ENCODE data around the gene CAPN13. TPM values are rescaled to one million over a fixed set of nuclear protein-coding genes. Genes with fewer than 3 reads are reported as not detected.

CAPN13 gene
- polyA plus RNA-seq, 4 donors, result 12.4 to 85.9 (median 59.5) TPM

DNA sequence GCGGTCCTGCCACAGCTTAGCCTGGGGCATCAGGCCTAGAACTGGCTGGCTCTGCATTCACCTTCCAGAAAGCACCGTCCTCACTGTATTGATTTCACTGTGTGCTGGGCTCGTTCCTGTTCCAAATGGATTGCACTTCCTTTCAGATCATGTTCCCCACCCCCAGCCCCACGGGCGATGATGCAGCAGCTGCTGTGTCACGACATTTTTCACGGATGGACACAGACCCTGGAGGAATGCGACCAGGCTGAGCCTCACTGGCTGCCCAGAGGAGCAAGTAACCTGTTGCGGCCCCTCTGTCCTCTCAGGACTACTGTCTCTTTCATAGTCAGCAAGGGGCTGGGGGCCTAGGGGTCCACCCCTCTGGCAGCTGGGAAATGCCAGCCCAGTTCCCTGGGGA is 50.3 kb downstream of the CAPN13 start:
- H3K9me3 ChIP-seq (ENCODE audit: control insufficient read depth in 2 of 2, insufficient read depth in 1 of 2, low read depth in 1 of 2, low read length in 1 of 2), result no peaks in the 10 kb centered on the region
- H3K27me3 ChIP-seq (ENCODE audit: control insufficient read depth in 3 of 3, insufficient read depth in 3 of 3, low read length in 3 of 3), result no peaks in the 10 kb centered on the region
- no peak overlapping the region for H3K4me3 ChIP-seq (ENCODE audit: low read depth in 1 of 3, low read length in 3 of 3)
- WGBS, 3 donors, result 66 to 74% (median 67%) methylated on average over 9 of the region's 9 CpGs
- H3K27ac ChIP-seq (ENCODE audit: low read depth in 1 of 3, low read length in 2 of 3), result no peak overlapping the region
- DNase-seq, result no peak
- FAIRE-seq, result no peak
- H3K4me1 ChIP-seq (ENCODE audit: control insufficient read depth in 3 of 3, insufficient read depth in 2 of 3, low read depth in 1 of 3, low read length in 2 of 3), result peaks cover 0 to 7% (median 0%) of the 10 kb centered on the region in 3 donors
- H3K36me3 ChIP-seq (ENCODE audit: control insufficient read depth in 3 of 3, insufficient read depth in 2 of 3, low read depth in 1 of 3, low read length in 3 of 3), result peaks cover 0 to 14% (median 2%) of the 10 kb centered on the region in 3 donors

DNA sequence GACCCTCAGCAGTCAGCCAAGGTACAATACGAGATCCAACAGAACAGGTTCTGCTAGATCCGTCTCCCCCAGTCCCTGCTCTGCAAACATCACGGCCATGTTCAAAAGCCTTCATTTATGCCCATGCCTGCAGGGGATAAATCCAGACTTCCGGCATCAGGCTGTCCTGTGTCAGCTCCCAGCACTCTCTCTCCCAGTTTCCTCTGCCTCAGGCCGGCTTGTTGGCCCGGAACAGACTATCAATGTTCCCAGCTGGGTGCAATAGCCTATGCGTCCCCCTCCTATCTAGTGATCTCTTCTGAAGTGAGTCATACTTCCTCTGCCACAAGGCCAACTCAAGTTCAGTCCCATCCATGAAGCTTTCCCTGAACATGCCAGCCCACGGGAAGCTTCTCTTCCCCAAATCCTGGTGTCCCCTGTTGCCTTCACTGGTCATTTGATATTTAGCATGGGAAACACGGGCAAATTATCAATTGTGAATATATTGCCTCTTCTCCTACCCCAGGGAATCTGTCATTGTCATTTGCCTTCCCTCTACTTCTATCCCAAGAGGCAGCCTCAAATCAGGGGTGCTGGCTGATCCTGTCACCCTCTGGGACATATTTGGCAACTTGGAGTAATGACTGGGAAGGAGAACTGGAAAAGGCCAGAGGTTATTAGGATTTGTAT is 51.1 kb downstream of the CAPN13 start:
- no peak for FAIRE-seq
- Histone ChIP-seq H3K4me1 (ENCODE audit: control insufficient read depth in 3 of 3, insufficient read depth in 2 of 3, low read depth in 1 of 3, low read length in 2 of 3) (peaks cover 0 to 7% (median 0%) of the 10 kb centered on the region in 3 donors), H3K27ac (ENCODE audit: low read depth in 1 of 3, low read length in 2 of 3) (no peak overlapping the region), H3K36me3 (ENCODE audit: control insufficient read depth in 3 of 3, insufficient read depth in 2 of 3, low read depth in 1 of 3, low read length in 3 of 3) (peaks cover 0 to 14% (median 2%) of the 10 kb centered on the region in 3 donors), H3K4me3 (ENCODE audit: low read depth in 1 of 3, low read length in 3 of 3) (no peak overlapping the region), H3K27me3 (ENCODE audit: control insufficient read depth in 3 of 3, insufficient read depth in 3 of 3, low read length in 3 of 3) (peaks cover 0 to 2% (median 0%) of the 10 kb centered on the region in 3 donors), H3K9me3 (ENCODE audit: control insufficient read depth in 2 of 2, insufficient read depth in 1 of 2, low read depth in 1 of 2, low read length in 1 of 2) (no peaks in the 10 kb centered on the region)
- WGBS, 3 donors, result 31 to 34% (median 32%) methylated on average over 9 of the region's 9 CpGs
- peak; percentile 38 to 67 for DNase-seq

DNA sequence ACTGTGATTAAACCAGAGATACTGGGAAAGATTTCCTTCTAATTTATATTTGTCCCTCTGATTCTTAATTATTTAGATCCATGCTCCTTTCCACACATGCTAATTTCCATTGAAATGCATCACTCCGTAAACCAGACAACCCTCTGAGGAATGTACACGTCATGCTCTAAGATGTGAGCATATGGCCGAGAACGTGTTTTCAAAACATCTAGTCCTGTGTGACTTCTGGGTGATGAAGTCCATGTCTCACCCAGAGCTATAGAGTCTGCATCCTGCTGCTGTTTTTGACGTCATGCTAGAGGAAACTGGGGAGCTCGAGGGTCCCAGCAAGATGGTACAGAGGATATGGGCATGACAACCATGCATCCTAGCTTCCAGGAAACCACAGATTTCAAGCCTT is 53.6 kb downstream of the CAPN13 start:
- H3K27me3 ChIP-seq (ENCODE audit: control insufficient read depth in 3 of 3, insufficient read depth in 3 of 3, low read length in 3 of 3), result peaks cover 0 to 2% (median 0%) of the 10 kb centered on the region in 3 donors
- no peak overlapping the region for H3K4me3 ChIP-seq (ENCODE audit: low read depth in 1 of 3, low read length in 3 of 3)
- H3K4me1 ChIP-seq (ENCODE audit: control insufficient read depth in 3 of 3, insufficient read depth in 2 of 3, low read depth in 1 of 3, low read length in 2 of 3), result peaks cover 0 to 7% (median 0%) of the 10 kb centered on the region in 3 donors
- DNase-seq, result no peak
- H3K36me3 ChIP-seq (ENCODE audit: control insufficient read depth in 3 of 3, insufficient read depth in 2 of 3, low read depth in 1 of 3, low read length in 3 of 3), result peaks cover 0 to 14% (median 4%) of the 10 kb centered on the region in 3 donors
- WGBS, 3 donors, result 74 to 91% (median 79%) methylated on average over 6 of the region's 6 CpGs
- no peak overlapping the region for H3K27ac ChIP-seq (ENCODE audit: low read depth in 1 of 3, low read length in 2 of 3)
- no peak for FAIRE-seq
- no peaks in the 10 kb centered on the region for H3K9me3 ChIP-seq (ENCODE audit: control insufficient read depth in 2 of 2, insufficient read depth in 1 of 2, low read depth in 1 of 2, low read length in 1 of 2)

GRCh38 chr2:30752811-30753210 is 54.4 kb downstream of the CAPN13 start:
- no peak for DNase-seq
- WGBS, 3 donors, result 81 to 91% (median 87%) methylated on average over 6 of the region's 6 CpGs
- Histone ChIP-seq H3K4me1 (ENCODE audit: control insufficient read depth in 3 of 3, insufficient read depth in 2 of 3, low read depth in 1 of 3, low read length in 2 of 3) (peaks cover 0 to 7% (median 1%) of the 10 kb centered on the region in 3 donors), H3K27ac (ENCODE audit: low read depth in 1 of 3, low read length in 2 of 3) (no peak overlapping the region), H3K36me3 (ENCODE audit: control insufficient read depth in 3 of 3, insufficient read depth in 2 of 3, low read depth in 1 of 3, low read length in 3 of 3) (peaks cover 0 to 20% (median 8%) of the 10 kb centered on the region in 3 donors), H3K9me3 (ENCODE audit: control insufficient read depth in 2 of 2, insufficient read depth in 1 of 2, low read depth in 1 of 2, low read length in 1 of 2) (no peaks in the 10 kb centered on the region), H3K4me3 (ENCODE audit: low read depth in 1 of 3, low read length in 3 of 3) (no peak overlapping the region), H3K27me3 (ENCODE audit: control insufficient read depth in 3 of 3, insufficient read depth in 3 of 3, low read length in 3 of 3) (peaks cover 0 to 2% (median 0%) of the 10 kb centered on the region in 3 donors)
- no peak for FAIRE-seq

DNA sequence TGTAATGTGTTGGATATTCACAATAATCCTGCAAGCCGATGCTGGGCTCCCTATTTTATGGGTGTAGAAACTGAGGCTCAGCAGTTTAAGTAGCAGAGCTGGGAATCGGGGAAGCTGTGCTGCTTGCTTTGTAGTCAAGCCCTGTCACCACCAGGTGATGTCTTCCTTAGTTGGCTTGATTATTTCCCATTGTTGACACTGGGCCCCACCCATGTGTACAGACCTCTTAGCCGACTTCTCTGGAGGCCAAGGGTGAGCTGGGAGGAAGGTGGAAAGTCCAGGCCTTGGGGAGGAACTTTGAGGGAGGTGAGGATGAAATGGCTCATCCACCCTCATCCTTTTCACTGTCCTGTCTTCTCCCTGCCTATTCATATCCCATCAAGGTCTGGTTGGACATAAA is 60.0 kb downstream of the CAPN13 start:
- peaks cover 0 to 2% (median 0%) of the 10 kb centered on the region in 3 donors for H3K27me3 ChIP-seq (ENCODE audit: control insufficient read depth in 3 of 3, insufficient read depth in 3 of 3, low read length in 3 of 3)
- H3K27ac ChIP-seq (ENCODE audit: low read depth in 1 of 3, low read length in 2 of 3), result no peak overlapping the region
- H3K4me1 ChIP-seq (ENCODE audit: control insufficient read depth in 3 of 3, insufficient read depth in 2 of 3, low read depth in 1 of 3, low read length in 2 of 3), result peaks cover 0 to 11% (median 0%) of the 10 kb centered on the region in 3 donors
- H3K36me3 ChIP-seq (ENCODE audit: control insufficient read depth in 3 of 3, insufficient read depth in 2 of 3, low read depth in 1 of 3, low read length in 3 of 3), result peaks cover 0 to 27% (median 9%) of the 10 kb centered on the region in 3 donors
- WGBS, 3 donors, result 14 to 61% (median 30%) methylated on average over 3 of the region's 3 CpGs
- FAIRE-seq, result no peak
- H3K9me3 ChIP-seq (ENCODE audit: control insufficient read depth in 2 of 2, insufficient read depth in 1 of 2, low read depth in 1 of 2, low read length in 1 of 2), result no peaks in the 10 kb centered on the region
- no peak overlapping the region for H3K4me3 ChIP-seq (ENCODE audit: low read depth in 1 of 3, low read length in 3 of 3)
- DNase-seq, result peak; percentile 77 to 92

GRCh38 chr2:30744823-30745222 is 62.4 kb downstream of the CAPN13 start:
- Histone ChIP-seq H3K36me3 (ENCODE audit: control insufficient read depth in 3 of 3, insufficient read depth in 2 of 3, low read depth in 1 of 3, low read length in 3 of 3) (peaks cover 0 to 31% (median 9%) of the 10 kb centered on the region in 3 donors), H3K9me3 (ENCODE audit: control insufficient read depth in 2 of 2, insufficient read depth in 1 of 2, low read depth in 1 of 2, low read length in 1 of 2) (no peaks in the 10 kb centered on the region), H3K4me3 (ENCODE audit: low read depth in 1 of 3, low read length in 3 of 3) (no peak overlapping the region), H3K27me3 (ENCODE audit: control insufficient read depth in 3 of 3, insufficient read depth in 3 of 3, low read length in 3 of 3) (no peaks in the 10 kb centered on the region), H3K4me1 (ENCODE audit: control insufficient read depth in 3 of 3, insufficient read depth in 2 of 3, low read depth in 1 of 3, low read length in 2 of 3) (peaks cover 0 to 11% (median 0%) of the 10 kb centered on the region in 3 donors), H3K27ac (ENCODE audit: low read depth in 1 of 3, low read length in 2 of 3) (no peak overlapping the region)
- no peak for DNase-seq
- FAIRE-seq, result no peak
- WGBS, 3 donors, result 94 to 100% (median 96%) methylated on average over 2 of the region's 2 CpGs

DNA sequence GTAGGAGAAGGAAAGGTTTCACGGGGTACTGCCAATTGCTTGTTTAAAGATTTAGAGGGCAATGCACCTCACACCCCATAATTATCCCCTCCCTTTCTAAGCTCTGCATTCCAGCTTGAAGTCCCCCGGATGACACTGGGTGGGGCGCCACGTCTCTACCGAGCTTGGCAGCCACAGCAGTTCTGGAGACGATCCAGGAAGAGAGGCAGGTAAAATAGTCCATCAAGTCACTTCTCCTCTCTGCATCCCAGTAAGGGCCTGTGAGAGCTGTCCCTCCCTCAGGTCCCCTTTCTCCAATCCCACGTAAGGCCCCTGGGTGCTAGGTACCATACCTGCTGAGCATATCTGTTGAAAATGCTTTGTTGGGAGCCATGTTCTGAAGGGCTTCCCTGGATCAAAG is 65.7 kb downstream of the CAPN13 start:
- H3K4me3 ChIP-seq (ENCODE audit: low read depth in 1 of 3, low read length in 3 of 3), result no peak overlapping the region
- H3K9me3 ChIP-seq (ENCODE audit: control insufficient read depth in 2 of 2, insufficient read depth in 1 of 2, low read depth in 1 of 2, low read length in 1 of 2), result no peaks in the 10 kb centered on the region
- no peaks in the 10 kb centered on the region for H3K4me1 ChIP-seq (ENCODE audit: control insufficient read depth in 3 of 3, insufficient read depth in 2 of 3, low read depth in 1 of 3, low read length in 2 of 3)
- no peak for FAIRE-seq
- H3K27me3 ChIP-seq (ENCODE audit: control insufficient read depth in 3 of 3, insufficient read depth in 3 of 3, low read length in 3 of 3), result no peaks in the 10 kb centered on the region
- peaks cover 0 to 23% (median 0%) of the 10 kb centered on the region in 3 donors for H3K36me3 ChIP-seq (ENCODE audit: control insufficient read depth in 3 of 3, insufficient read depth in 2 of 3, low read depth in 1 of 3, low read length in 3 of 3)
- no peak for DNase-seq
- H3K27ac ChIP-seq (ENCODE audit: low read depth in 1 of 3, low read length in 2 of 3), result no peak overlapping the region
- WGBS, 3 donors, result 73 to 83% (median 76%) methylated on average over 7 of the region's 7 CpGs

DNA sequence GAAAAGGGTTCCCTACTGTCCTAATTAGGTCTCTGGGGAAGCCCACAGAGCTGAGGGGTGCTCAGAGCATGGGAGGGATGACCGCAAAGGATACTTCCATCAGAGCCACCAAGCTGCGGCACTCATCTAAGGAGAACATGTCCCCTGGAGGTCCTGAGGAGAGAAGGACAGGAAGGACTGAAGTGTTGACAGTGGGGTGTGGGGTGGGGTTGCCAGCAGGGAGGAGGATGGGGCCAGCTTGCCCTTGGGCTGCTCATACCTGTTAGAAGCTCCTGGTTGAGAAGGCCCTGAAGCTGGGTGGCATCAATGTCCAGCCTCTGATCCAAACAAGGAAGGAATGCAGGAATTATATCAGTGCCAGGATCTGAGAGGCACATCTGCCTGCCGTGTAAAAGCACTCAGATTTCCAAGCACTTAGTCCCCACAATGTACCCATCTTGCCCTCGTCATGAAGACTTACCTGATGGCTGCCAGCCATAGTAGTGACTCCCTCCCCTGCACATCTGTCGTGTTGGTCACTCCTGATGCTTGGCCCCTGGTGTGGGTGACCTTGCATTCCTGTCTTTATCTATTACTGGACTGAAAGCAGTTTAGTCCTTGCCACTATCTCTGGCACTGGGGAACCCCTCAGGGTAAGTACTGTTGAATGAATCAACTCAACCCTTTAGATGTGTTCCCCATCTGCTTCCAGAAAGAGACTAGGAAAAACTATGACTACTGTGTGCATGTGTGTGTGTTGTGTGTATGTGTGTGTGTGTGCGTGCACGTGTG is 68.9 kb downstream of the CAPN13 start:
- Histone ChIP-seq H3K27me3 (ENCODE audit: control insufficient read depth in 3 of 3, insufficient read depth in 3 of 3, low read length in 3 of 3) (no peaks in the 10 kb centered on the region), H3K4me1 (ENCODE audit: control insufficient read depth in 3 of 3, insufficient read depth in 2 of 3, low read depth in 1 of 3, low read length in 2 of 3) (no peaks in the 10 kb centered on the region), H3K27ac (ENCODE audit: low read depth in 1 of 3, low read length in 2 of 3) (no peak overlapping the region), H3K36me3 (ENCODE audit: control insufficient read depth in 3 of 3, insufficient read depth in 2 of 3, low read depth in 1 of 3, low read length in 3 of 3) (peaks cover 0 to 13% (median 0%) of the 10 kb centered on the region in 3 donors), H3K9me3 (ENCODE audit: control insufficient read depth in 2 of 2, insufficient read depth in 1 of 2, low read depth in 1 of 2, low read length in 1 of 2) (no peaks in the 10 kb centered on the region), H3K4me3 (ENCODE audit: low read depth in 1 of 3, low read length in 3 of 3) (no peak overlapping the region)
- FAIRE-seq (no peak), DNase-seq (no peak)
- WGBS, 3 donors, result 76 to 82% (median 81%) methylated on average over 7 of the region's 7 CpGs

All from small intestine (tissue), 7 donors.